H1 (cell line): Measurements from ENCODE around the gene ATXN1L. TPM values are rescaled to one million over a fixed set of nuclear protein-coding genes. Genes with fewer than 3 reads are reported as not detected.

ENCODE experiments used
- CTCF ChIA-PET: fragments of 300-600 bp; sonication (Branson Sonifier 250); formaldehyde crosslinking; loops from one replicate; lab custom pipeline; 2021; ENCODE audit not compliant: partially characterized antibody; lab: Charles Lee
- POLR2A ChIA-PET: fragments of 300-600 bp; sonication (Branson Sonifier 250); formaldehyde crosslinking; loops from one replicate; lab custom pipeline; 2021; ENCODE audit warnings: inconsistent platforms; ENCODE audit not compliant: partially characterized antibody; lab: Charles Lee
- DNase-seq, 2 experiments: peaks; one replicate each; pipeline versions ENCODE4 v3.0.0 to v3.0.0-alpha.2; 2010 to 2022; ENCODE audit warnings: low spot score in 2 of 2, low read depth in 1 of 2, mixed read lengths in 1 of 2
- FAIRE-seq: peaks from 2 replicates; lab custom pipeline; 2011; peaks lifted over from hg19 to GRCh38; lab: Jason Lieb, UNC
- H2AFZ ChIP-seq: 2 replicates; pipeline ENCODE4 v1.8.1; 2012; ENCODE audit warnings: low read length, inconsistent platforms
- H2AK5ac ChIP-seq: 2 replicates; pipeline ENCODE4 v1.6.1; 2013; ENCODE audit warnings: low read depth, low read length
- H2BK120ac ChIP-seq: replicated peaks from 2 replicates; pipeline ENCODE3; 2013; ENCODE audit warnings: low read depth, low read length, inconsistent platforms
- H2BK12ac ChIP-seq: 2 replicates; pipeline ENCODE4 v1.6.1; 2013; ENCODE audit warnings: low read depth, low read length
- H2BK15ac ChIP-seq: 2 replicates; pipeline ENCODE4 v1.6.1; 2013; ENCODE audit warnings: low read length
- H2BK20ac ChIP-seq: 2 replicates; pipeline ENCODE4 v1.6.1; 2013; ENCODE audit warnings: low read length
- H2BK5ac ChIP-seq: 2 replicates; pipeline ENCODE4 v1.6.1; 2013; ENCODE audit warnings: low read depth, low read length
- H3K14ac ChIP-seq: 2 replicates; pipeline ENCODE4 v1.6.1; 2013; ENCODE audit warnings: inconsistent platforms; ENCODE audit not compliant: insufficient read length
- H3K18ac ChIP-seq: 2 replicates; pipeline ENCODE4 v1.6.1; 2013; ENCODE audit warnings: low read length; ENCODE audit errors: extremely low read depth
- H3K23ac ChIP-seq: 2 replicates; pipeline ENCODE4 v1.6.1; 2013; ENCODE audit warnings: inconsistent platforms; ENCODE audit not compliant: insufficient read length
- H3K23me2 ChIP-seq: 2 replicates; pipeline ENCODE4 v1.6.1; 2013; ENCODE audit warnings: low read depth, low read length
- H3K27ac ChIP-seq: 2 replicates; pipeline ENCODE4 v1.6.1; 2011; ENCODE audit warnings: low read depth, low read length, inconsistent platforms
- H3K27me3 ChIP-seq, 4 experiments: replicated peaks in 1 of 4; 1 replicate in 1 of 4; 2 replicates in 3 of 4; pipeline versions ENCODE4 v1.6.1 to v1.8.1; 2011 to 2013; ENCODE audit warnings: low read length in 3 of 4, mild to moderate bottlenecking in 3 of 4, inconsistent platforms in 2 of 4, mixed read lengths in 2 of 4, moderate library complexity in 1 of 4; ENCODE audit not compliant: control insufficient read depth in 3 of 4, insufficient read depth in 3 of 4; ENCODE audit errors: extremely low read depth in 1 of 4
- H3K36me3 ChIP-seq, 4 experiments: 2 replicates each; pipeline versions ENCODE4 v1.6.1 to v1.8.1; 2011 to 2013; ENCODE audit warnings: mild to moderate bottlenecking in 4 of 4, low read length in 3 of 4, moderate library complexity in 2 of 4, control low read depth in 1 of 4, inconsistent platforms in 1 of 4; ENCODE audit not compliant: insufficient read depth in 4 of 4, control insufficient read depth in 2 of 4
- H3K4ac ChIP-seq: replicated peaks from 2 replicates; pipeline ENCODE3; 2013; ENCODE audit warnings: low read length, low read depth, mixed read lengths, inconsistent platforms; ENCODE audit not compliant: insufficient read length
- H3K4me1 ChIP-seq, 4 experiments: replicated peaks in 1 of 4; 1 replicate in 1 of 4; 2 replicates in 3 of 4; pipeline versions ENCODE4 v1.6.1 to v1.8.1; 2011 to 2013; ENCODE audit warnings: low read length in 3 of 4, inconsistent platforms in 2 of 4, mixed read lengths in 1 of 4; ENCODE audit not compliant: insufficient read depth in 4 of 4, control insufficient read depth in 3 of 4
- H3K4me2 ChIP-seq, 2 experiments: 2 replicates each; pipeline versions ENCODE4 v1.6.1 to v1.8.1; 2011 to 2013; ENCODE audit warnings: low read depth in 2 of 2, low read length in 2 of 2, control low read depth in 1 of 2, inconsistent platforms in 1 of 2, mild to moderate bottlenecking in 1 of 2; ENCODE audit not compliant: insufficient read depth in 1 of 2
- H3K4me3 ChIP-seq, 4 experiments: fragments of 200-600, 300-600 bp in 1 of 4; sonication (generic), shearing (Covaris generic), sonication (Bioruptor Twin) in 1 of 4; 2 replicates each; pipeline versions ENCODE4 v1.5.1 to v1.8.1; 2011 to 2016; ENCODE audit warnings: low read length in 4 of 4, low read depth in 3 of 4, control low read depth in 2 of 4, inconsistent platforms in 2 of 4, mild to moderate bottlenecking in 2 of 4, mixed read lengths in 1 of 4, moderate library complexity in 1 of 4; ENCODE audit not compliant: insufficient read depth in 2 of 4; ENCODE audit errors: extremely low read depth in 1 of 4
- H3K56ac ChIP-seq: replicated peaks from 2 replicates; pipeline ENCODE3; 2013; ENCODE audit warnings: low read depth, mild to moderate bottlenecking, mixed read lengths, low read length, inconsistent platforms; ENCODE audit not compliant: insufficient read length
- H3K79me1 ChIP-seq: 2 replicates; pipeline ENCODE4 v1.6.1; 2013; ENCODE audit warnings: low read depth, low read length, control low read depth
- H3K79me2 ChIP-seq, 2 experiments: 2 replicates each; pipeline versions ENCODE4 v1.6.1 to v1.8.1; 2012 to 2013; ENCODE audit warnings: low read length in 2 of 2, mild to moderate bottlenecking in 2 of 2, inconsistent platforms in 1 of 2; ENCODE audit not compliant: insufficient read depth in 2 of 2, control insufficient read depth in 1 of 2
- H3K9ac ChIP-seq, 4 experiments: replicated peaks in 1 of 4; 1 replicate in 1 of 4; 2 replicates in 3 of 4; pipeline versions ENCODE4 v1.6.1 to v1.8.1; 2011 to 2013; ENCODE audit warnings: low read depth in 3 of 4, low read length in 3 of 4, control low read depth in 2 of 4, mild to moderate bottlenecking in 2 of 4, moderate library complexity in 2 of 4, inconsistent platforms in 1 of 4; ENCODE audit errors: extremely low read depth in 1 of 4
- H3K9me3 ChIP-seq, 2 experiments: 2 replicates each; pipeline versions ENCODE4 v1.6.1 to v1.8.1; 2012 to 2013; ENCODE audit warnings: mild to moderate bottlenecking in 2 of 2, moderate library complexity in 2 of 2, control low read depth in 1 of 2, inconsistent platforms in 1 of 2, low read depth in 1 of 2, low read length in 1 of 2, mixed read lengths in 1 of 2; ENCODE audit not compliant: insufficient read depth in 2 of 2
- H4K20me1 ChIP-seq, 2 experiments: replicated peaks in 1 of 2; 2 replicates each; pipeline versions ENCODE3 to v1.8.1; 2011 to 2013; ENCODE audit warnings: inconsistent platforms in 2 of 2, low read length in 2 of 2, mild to moderate bottlenecking in 1 of 2; ENCODE audit not compliant: insufficient read depth in 2 of 2, control insufficient read depth in 1 of 2
- H4K5ac ChIP-seq: 2 replicates; pipeline ENCODE4 v1.6.1; 2013; ENCODE audit warnings: low read length, low read depth, mixed read lengths, inconsistent platforms; ENCODE audit not compliant: insufficient read length
- H4K8ac ChIP-seq: 2 replicates; pipeline ENCODE4 v1.8.0; 2013; ENCODE audit warnings: mild to moderate bottlenecking, moderate library complexity, low read length, inconsistent platforms; ENCODE audit not compliant: insufficient read depth; ENCODE audit errors: extremely low read depth
- H4K91ac ChIP-seq: replicated peaks from 2 replicates; pipeline ENCODE3; 2013; ENCODE audit warnings: low read length, mixed read lengths, inconsistent platforms; ENCODE audit not compliant: insufficient read length
- ASH2L ChIP-seq: fragments of 200-600, 300-600 bp; sonication (generic); IDR thresholded peaks from one replicate; pipeline ENCODE4 v1.7.1; 2017; ENCODE audit warnings: low read length
- ATF3 ChIP-seq: IDR thresholded peaks from 2 replicates; pipeline ENCODE4 v1.6.1; 2011; ENCODE audit warnings: low read depth, mild to moderate bottlenecking, low read length; ENCODE audit not compliant: insufficient read depth
- CHD1 ChIP-seq: IDR thresholded peaks from 2 replicates; pipeline ENCODE4 v1.6.1; 2012; ENCODE audit warnings: low read depth, low read length, improper control_type of control experiment
- CHD2 ChIP-seq: IDR thresholded peaks from 2 replicates; pipeline ENCODE4 v1.6.1; 2012; ENCODE audit warnings: low read length, improper control_type of control experiment
- CREB1 ChIP-seq: IDR thresholded peaks from 2 replicates; pipeline ENCODE4 v1.6.1; 2012; ENCODE audit warnings: inconsistent platforms
- E2F6 ChIP-seq: IDR thresholded peaks from 2 replicates; pipeline ENCODE4 v1.6.1; 2012; ENCODE audit warnings: inconsistent platforms
- EGR1 ChIP-seq: IDR thresholded peaks from 2 replicates; pipeline ENCODE4 v1.6.1; 2011; ENCODE audit warnings: low read depth, low read length, borderline replicate concordance
- NRF1 ChIP-seq: IDR thresholded peaks from 2 replicates; pipeline ENCODE4 v1.6.1; 2011; ENCODE audit warnings: mild to moderate bottlenecking, low read depth, low read length, improper control_type of control experiment
- RBBP5 ChIP-seq: IDR thresholded peaks from 2 replicates; pipeline ENCODE4 v1.7.1; 2012; ENCODE audit warnings: low read depth, mild to moderate bottlenecking, inconsistent platforms, low read length, moderate library complexity, borderline replicate concordance
- RXRA ChIP-seq: IDR thresholded peaks from 2 replicates; pipeline ENCODE4 v1.6.1; 2011; ENCODE audit warnings: low read depth, mild to moderate bottlenecking, low read length, moderate library complexity; ENCODE audit not compliant: insufficient read depth
- SIN3A ChIP-seq, 2 experiments: IDR thresholded peaks in 1 of 2; conservative IDR thresholded peaks in 1 of 2; 2 replicates each; pipeline ENCODE4 v1.6.1; 2011 to 2012; ENCODE audit warnings: low read length in 2 of 2, improper control_type of control experiment in 1 of 2, low read depth in 1 of 2, mild to moderate bottlenecking in 1 of 2
- SP2 ChIP-seq: IDR thresholded peaks from 2 replicates; pipeline ENCODE4 v1.6.1; 2012; ENCODE audit warnings: mild to moderate bottlenecking, low read length, inconsistent platforms
- TEAD4 ChIP-seq: IDR thresholded peaks from 2 replicates; pipeline ENCODE4 v1.6.1; 2012; ENCODE audit warnings: low read depth, low read length, inconsistent platforms, mixed read lengths
- WGBS, 2 experiments: shearing (Covaris generic) in 1 of 2; methylation state at CpG; one replicate each; pipeline versions ENCODE4 v1.1.6 to v1.1.7; 2013 to 2015; ENCODE audit warnings: low lambda C conversion rate in 2 of 2, mixed read lengths in 2 of 2, inconsistent platforms in 1 of 2, low coverage in 1 of 2, missing lambda C conversion rate in 1 of 2; ENCODE audit not compliant: insufficient replicate concordance in 2 of 2, insufficient coverage in 1 of 2, insufficient read length in 1 of 2; ENCODE audit errors: extremely low coverage in 1 of 2, missing lambda C conversion rate in 1 of 2; 5-methylcytosine and 5-hydroxymethylcytosine counted together
- polyA plus RNA-seq, 7 experiments: library from polyadenylated mRNA; depleted of rRNA in 3 of 7; stranded (reverse) in 5 of 7; unstranded in 2 of 7; fragments of >200 nt in 5 of 7; fragments of 200-250 nt in 2 of 7; gene quantifications; 1 replicate in 5 of 7; 2 replicates in 1 of 7; 4 replicates in 1 of 7; pipeline versions ENCODE4 v1.2.1 to v1.2.3, GENCODE V29; 2011 to 2013; ENCODE audit warnings: missing spikeins in 2 of 7, mixed read lengths in 2 of 7
- total RNA-seq: library from RNA; stranded (reverse); fragmentation: NEBNext Ultra II Directional; extraction: Animal tissue kit (Norgen Biotek cat#: 25700); gene quantifications from 2 replicates; pipeline ENCODE4 v1.2.1, GENCODE V29; 2021

The ATXN1L gene
- total and polyA plus RNA-seq, 2 of the 8 experiments (the other 6 are each of a cell fraction or from before 2014, with no cell fraction given), result 12.1 to 23.8 TPM

GRCh38 chr16:71834291-71834690 lies 11.5 kb upstream of the ATXN1L start:
- Histone ChIP-seq H3K18ac (no peak overlapping the region), H3K4me2 (no peak overlapping the region), H3K4me1 (no peaks in the 10 kb centered on the region), H3K4ac (no peak overlapping the region), H3K27me3 (no peaks in the 10 kb centered on the region), H3K36me3 (no peaks in the 10 kb centered on the region), H4K20me1 (no peaks in the 10 kb centered on the region), H3K9me3 (no peaks in the 10 kb centered on the region), H2AFZ (no peak overlapping the region), H3K56ac (no peak overlapping the region), H2BK20ac (no peak overlapping the region), H3K23ac (no peak overlapping the region), H4K5ac (no peak overlapping the region), H3K79me1 (no peaks in the 10 kb centered on the region), H2AK5ac (no peak overlapping the region), H2BK5ac (no peak overlapping the region), H2BK12ac (no peak overlapping the region), H3K14ac (no peak overlapping the region), H4K8ac (no peak overlapping the region), H2BK15ac (no peak overlapping the region), H3K79me2 (no peaks in the 10 kb centered on the region), H3K27ac (no peak overlapping the region), H3K4me3 (no peak overlapping the region), H2BK120ac (no peak overlapping the region), H3K23me2 (no peaks in the 10 kb centered on the region), H3K9ac (no peak overlapping the region), H4K91ac (no peak overlapping the region)
- ChIA-PET CTCF (no interaction called here), POLR2A (no interaction called here)
- no peak for FAIRE-seq
- 85% methylated on average over 3 of the region's 3 CpGs; no CpG with 5 or more reads in 1 of the 2 experiments for WGBS, 2 experiments
- no peak for DNase-seq
- TF ChIP-seq E2F6 (no peak), CREB1 (no peak), EGR1 (no peak), TEAD4 (no peak), CHD2 (no peak), RBBP5 (no peak), SIN3A (conservative IDR thresholded peaks at IDR 0.05 in 1 of 2, IDR thresholded peaks at IDR 0.05 in 1 of 2; ENCODE audit: low read depth in 1 of 2, low read length in 2 of 2) (no peak), CHD1 (no peak), ATF3 (no peak), ASH2L (no peak), RXRA (no peak), SP2 (no peak), NRF1 (no peak)
